Measurements from ENCODE around the gene ULK2.

GRCh38 chr17:19883537-19884215, 15.9 kb upstream of the ULK2 start:
- TF ChIP-seq CTCF (IDR thresholded peaks at IDR 0.05) = no peak
- no peak for TF ChIP-seq EZH2phosphoT487 (IDR thresholded peaks at IDR 0.05)

Data from neural progenitor cell (in vitro differentiated cells).